Astrocyte of the cerebellum (primary cell): ENCODE measurements around the gene AMBP.

Source experiments
- DNase-seq: peaks from one replicate; pipeline ENCODE4 v3.0.0-alpha.2; 2011; ENCODE audit warnings: low read depth
- H3K4me3 ChIP-seq: 2 replicates; pipeline ENCODE4 v1.5.1; 2011; ENCODE audit warnings: mild to moderate bottlenecking, low read depth, low read length, moderate library complexity
- CTCF ChIP-seq: IDR thresholded peaks from 2 replicates; pipeline ENCODE4 v1.5.1; 2012; ENCODE audit warnings: low read length, low read depth, moderate library complexity, mild to moderate bottlenecking; ENCODE audit errors: missing control alignments
- in situ Hi-C: cut with HindIII; loops from 2 replicates; pipeline ENCODE4 v1.10.0; 2017; ENCODE audit warnings: low sequenced_read_pairs

Gene AMBP

GRCh38 chr9:114012126-114012525, 66.0 kb downstream of the AMBP start:
- TF ChIP-seq CTCF, result no peak
- DNase-seq, result no peak
- no peak overlapping the region for H3K4me3 ChIP-seq
- in situ Hi-C loops, result loop anchor here (25.0 kb wide), 1 partner anchor 200 kb away; no protein-coding TSS in a partner anchor

- no peak for DNase-seq
- no peak for TF ChIP-seq CTCF
- in situ Hi-C loops, result loop anchor here (25.0 kb wide), 1 partner anchor 199 kb away; no protein-coding TSS in a partner anchor
- no peak overlapping the region for H3K4me3 ChIP-seq
Observed at GRCh38 chr9:114011313-114011712, 66.8 kb downstream of the AMBP start.
